Stomach (tissue), 4 donors: ENCODE measurements around the gene GIMAP7.

Experiments used
- EP300 ChIP-seq: sonication (generic); formaldehyde crosslinking; IDR thresholded peaks from one replicate; pipeline ENCODE4 v1.6.1; 2017; ENCODE audit warnings: antibody characterized with exemption
- POLR2A ChIP-seq, 4 donors: fragments of 450-650 bp; IDR thresholded peaks; one replicate each; pipeline ENCODE4 v1.6.1; 2016; ENCODE audit warnings: antibody characterized with exemption in 4 of 4, control low read depth in 2 of 4, mild to moderate bottlenecking in 1 of 4, moderate library complexity in 1 of 4
- TF ChIP-seq, protein P1 (sequence below), 7 experiments: fragments of 450-650 bp in 4 of 7; fragments of 200-600 bp in 3 of 7; sonication (generic) in 3 of 7; IDR thresholded peaks; one replicate each; pipeline ENCODE4 v1.5.1; 2016 to 2019; ENCODE audit warnings: antibody characterized with exemption in 7 of 7, control low read depth in 2 of 7, mild to moderate bottlenecking in 1 of 7

DNA sequence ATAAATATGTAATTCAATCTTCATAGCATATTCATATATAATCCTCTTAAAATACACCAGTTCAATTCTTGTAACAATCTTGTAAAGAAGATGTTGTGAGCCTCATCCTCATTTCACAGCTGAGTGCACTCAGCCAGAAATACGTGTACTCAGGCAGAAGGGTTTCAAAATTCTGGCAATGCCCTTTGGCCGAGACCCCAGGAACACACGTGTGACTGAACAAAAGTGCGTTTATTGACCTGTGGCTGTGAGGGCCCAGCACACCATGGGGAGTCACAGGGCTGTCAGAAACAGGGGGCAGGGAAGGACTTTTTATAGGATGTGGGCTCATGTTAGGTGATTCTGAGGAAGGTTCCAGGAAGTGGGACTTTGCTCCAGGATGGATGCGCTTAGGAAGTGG is 42.8 kb upstream of the GIMAP7 start:
- TF ChIP-seq POLR2A (IDR thresholded peaks at IDR 0.05) (no peak), EP300 (no peak)
- TF ChIP-seq, protein P1, sequence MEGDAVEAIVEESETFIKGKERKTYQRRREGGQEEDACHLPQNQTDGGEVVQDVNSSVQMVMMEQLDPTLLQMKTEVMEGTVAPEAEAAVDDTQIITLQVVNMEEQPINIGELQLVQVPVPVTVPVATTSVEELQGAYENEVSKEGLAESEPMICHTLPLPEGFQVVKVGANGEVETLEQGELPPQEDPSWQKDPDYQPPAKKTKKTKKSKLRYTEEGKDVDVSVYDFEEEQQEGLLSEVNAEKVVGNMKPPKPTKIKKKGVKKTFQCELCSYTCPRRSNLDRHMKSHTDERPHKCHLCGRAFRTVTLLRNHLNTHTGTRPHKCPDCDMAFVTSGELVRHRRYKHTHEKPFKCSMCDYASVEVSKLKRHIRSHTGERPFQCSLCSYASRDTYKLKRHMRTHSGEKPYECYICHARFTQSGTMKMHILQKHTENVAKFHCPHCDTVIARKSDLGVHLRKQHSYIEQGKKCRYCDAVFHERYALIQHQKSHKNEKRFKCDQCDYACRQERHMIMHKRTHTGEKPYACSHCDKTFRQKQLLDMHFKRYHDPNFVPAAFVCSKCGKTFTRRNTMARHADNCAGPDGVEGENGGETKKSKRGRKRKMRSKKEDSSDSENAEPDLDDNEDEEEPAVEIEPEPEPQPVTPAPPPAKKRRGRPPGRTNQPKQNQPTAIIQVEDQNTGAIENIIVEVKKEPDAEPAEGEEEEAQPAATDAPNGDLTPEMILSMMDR (IDR thresholded peaks at IDR 0.05), result no peak
